ENCODE results near the gene P2RY6.

- TF ChIP-seq POLR2A (IDR thresholded peaks at IDR 0.05) = no peak
- TF ChIP-seq, protein P1, sequence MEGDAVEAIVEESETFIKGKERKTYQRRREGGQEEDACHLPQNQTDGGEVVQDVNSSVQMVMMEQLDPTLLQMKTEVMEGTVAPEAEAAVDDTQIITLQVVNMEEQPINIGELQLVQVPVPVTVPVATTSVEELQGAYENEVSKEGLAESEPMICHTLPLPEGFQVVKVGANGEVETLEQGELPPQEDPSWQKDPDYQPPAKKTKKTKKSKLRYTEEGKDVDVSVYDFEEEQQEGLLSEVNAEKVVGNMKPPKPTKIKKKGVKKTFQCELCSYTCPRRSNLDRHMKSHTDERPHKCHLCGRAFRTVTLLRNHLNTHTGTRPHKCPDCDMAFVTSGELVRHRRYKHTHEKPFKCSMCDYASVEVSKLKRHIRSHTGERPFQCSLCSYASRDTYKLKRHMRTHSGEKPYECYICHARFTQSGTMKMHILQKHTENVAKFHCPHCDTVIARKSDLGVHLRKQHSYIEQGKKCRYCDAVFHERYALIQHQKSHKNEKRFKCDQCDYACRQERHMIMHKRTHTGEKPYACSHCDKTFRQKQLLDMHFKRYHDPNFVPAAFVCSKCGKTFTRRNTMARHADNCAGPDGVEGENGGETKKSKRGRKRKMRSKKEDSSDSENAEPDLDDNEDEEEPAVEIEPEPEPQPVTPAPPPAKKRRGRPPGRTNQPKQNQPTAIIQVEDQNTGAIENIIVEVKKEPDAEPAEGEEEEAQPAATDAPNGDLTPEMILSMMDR (IDR thresholded peaks at IDR 0.05) = no peak
These were observed 6.8 kb upstream of the P2RY6 start for GRCh38 chr11:73265278-73265810.
